HG02588 (cell line): ENCODE results near the gene ME2.
"Not testable (repeated sequence)": the region's sequence is repeated elsewhere in the genome, so short reads cannot be mapped to it uniquely, and the experiment has no call there.

Source experiments
- ATAC-seq: cut with Tn5 transposase; IDR thresholded peaks from one replicate; pipeline ENCODE4 v1.9.1; 2021; ENCODE audit warnings: mild to moderate bottlenecking, moderate library complexity; ENCODE audit not compliant: unreplicated experiment

The ME2 gene

GRCh38 chr18:50878345-50879301 lies at the start of gene ME2:
ME2 (plus strand) TSS chr18:50879118; CDS start chr18:50895821, 16,703 bp downstream.
- ATAC-seq = peak; percentile 94

DNA sequence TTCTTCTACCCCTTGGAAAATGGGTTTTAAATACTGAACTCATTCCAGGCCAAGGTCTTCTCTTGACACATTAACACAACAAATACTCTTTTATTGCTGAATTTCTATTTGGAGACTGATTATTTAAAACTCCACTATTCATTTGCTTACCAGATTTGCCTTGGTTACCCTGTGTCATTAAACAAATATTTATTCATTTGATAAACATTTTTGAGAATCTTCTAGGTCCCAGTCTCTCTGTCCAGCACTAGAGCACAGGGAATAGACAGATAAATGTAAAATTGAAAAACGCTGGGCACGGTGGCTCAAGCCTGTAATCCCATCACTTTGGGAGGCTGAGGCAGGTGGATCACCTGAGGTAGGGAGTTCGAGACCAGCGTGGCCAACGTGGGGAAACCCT lies 49.3 kb upstream of the ME2 start:
- ATAC-seq = no peak

DNA sequence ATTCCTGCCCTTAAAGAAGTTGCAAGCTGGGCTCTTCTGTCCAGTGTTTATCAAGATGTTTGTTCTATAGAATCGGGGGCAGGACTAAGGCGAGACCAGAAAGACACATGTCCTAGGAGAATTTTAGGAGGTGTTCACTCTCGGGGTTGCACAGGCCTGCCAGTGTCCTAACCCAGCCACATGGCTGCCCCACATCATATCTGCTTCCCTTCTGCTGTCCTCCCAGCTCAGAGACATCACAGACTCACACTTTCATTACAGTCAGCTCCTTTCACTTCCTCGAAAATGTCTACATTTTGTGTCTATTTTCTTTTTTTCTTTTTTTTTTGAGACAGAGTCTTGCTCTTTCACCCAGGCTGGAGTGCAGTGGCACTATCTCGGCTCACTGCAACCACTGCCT lies 48.4 kb upstream of the ME2 start:
- no peak for ATAC-seq

- ATAC-seq = peak; percentile 50
These were observed 46.2 kb upstream of the ME2 start for GRCh38 chr18:50832754-50833153.

- not testable (repeated sequence) for ATAC-seq
These were observed 45.4 kb upstream of the ME2 start for GRCh38 chr18:50833496-50833895.

- no peak for ATAC-seq
These were observed 42.4 kb upstream of the ME2 start for GRCh38 chr18:50836521-50836957.

DNA sequence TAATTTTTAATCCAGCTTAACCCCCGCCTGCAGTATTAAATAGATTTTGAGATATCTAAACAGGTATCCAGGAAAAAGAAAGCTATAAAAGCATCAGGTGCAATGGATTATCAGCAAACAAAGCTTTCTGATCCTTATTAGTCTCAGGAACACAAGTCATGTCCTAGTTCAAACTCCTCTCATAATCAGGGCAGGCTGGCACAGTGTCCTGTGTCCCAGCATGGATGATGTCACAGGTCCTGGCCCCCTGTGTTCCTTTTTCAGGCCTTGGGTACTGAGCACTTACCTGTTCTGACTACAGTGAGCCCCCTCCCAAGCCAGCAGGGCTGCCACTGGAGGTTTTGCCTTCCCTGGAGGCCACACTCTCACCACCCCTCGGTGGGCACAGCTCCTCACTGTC lies 39.6 kb upstream of the ME2 start:
- no peak for ATAC-seq

- ATAC-seq = no peak
These were observed 38.9 kb upstream of the ME2 start for GRCh38 chr18:50839996-50840395.

GRCh38 chr18:50842846-50843245 lies 36.1 kb upstream of the ME2 start:
- no peak for ATAC-seq

DNA sequence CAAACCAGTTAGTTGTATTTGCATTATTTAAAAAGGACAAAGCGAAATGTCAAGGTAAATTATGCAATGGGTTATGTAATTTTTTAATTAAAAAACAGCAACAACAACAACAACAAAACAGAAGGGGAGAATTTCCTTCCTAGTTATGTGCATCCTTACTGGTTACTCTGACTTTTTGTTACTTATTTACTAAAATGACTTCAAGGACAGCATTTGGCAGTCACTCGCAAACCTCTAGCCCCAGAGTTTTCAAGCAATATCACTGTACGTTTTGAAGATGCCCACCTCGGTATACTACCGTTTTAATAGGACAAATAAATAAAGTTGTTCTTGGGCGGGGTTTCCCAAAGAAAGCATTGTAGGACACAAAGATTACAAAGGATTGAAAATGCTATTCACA lies 34.4 kb upstream of the ME2 start:
- ATAC-seq = no peak

GRCh38 chr18:50844960-50845359 lies 34.0 kb upstream of the ME2 start:
- no peak for ATAC-seq

DNA sequence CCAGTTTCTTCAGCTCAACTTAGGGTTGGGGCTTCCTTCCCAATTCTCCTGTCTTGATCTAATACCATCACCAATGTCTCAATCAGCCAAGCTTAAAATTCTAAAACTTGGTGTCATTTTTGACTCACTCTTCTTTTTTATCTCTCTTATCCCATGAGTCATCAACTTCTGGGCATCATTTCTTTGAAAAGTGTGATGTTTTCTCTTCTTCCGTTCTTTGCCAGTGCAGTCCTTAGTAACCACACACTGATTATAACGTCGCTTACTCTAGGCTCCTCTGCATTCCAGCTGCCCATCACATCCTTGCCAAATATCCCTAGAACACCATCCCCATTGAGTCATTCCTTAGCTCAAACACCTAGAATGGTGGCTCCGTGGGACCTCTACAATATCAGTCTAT lies 31.7 kb upstream of the ME2 start:
- no peak for ATAC-seq

- ATAC-seq = no peak
These were observed 30.8 kb upstream of the ME2 start for GRCh38 chr18:50848061-50848551.

GRCh38 chr18:50848991-50849390 lies 29.9 kb upstream of the ME2 start:
- no peak for ATAC-seq

- ATAC-seq = no peak
These were observed 29.5 kb upstream of the ME2 start for GRCh38 chr18:50849419-50849821.

DNA sequence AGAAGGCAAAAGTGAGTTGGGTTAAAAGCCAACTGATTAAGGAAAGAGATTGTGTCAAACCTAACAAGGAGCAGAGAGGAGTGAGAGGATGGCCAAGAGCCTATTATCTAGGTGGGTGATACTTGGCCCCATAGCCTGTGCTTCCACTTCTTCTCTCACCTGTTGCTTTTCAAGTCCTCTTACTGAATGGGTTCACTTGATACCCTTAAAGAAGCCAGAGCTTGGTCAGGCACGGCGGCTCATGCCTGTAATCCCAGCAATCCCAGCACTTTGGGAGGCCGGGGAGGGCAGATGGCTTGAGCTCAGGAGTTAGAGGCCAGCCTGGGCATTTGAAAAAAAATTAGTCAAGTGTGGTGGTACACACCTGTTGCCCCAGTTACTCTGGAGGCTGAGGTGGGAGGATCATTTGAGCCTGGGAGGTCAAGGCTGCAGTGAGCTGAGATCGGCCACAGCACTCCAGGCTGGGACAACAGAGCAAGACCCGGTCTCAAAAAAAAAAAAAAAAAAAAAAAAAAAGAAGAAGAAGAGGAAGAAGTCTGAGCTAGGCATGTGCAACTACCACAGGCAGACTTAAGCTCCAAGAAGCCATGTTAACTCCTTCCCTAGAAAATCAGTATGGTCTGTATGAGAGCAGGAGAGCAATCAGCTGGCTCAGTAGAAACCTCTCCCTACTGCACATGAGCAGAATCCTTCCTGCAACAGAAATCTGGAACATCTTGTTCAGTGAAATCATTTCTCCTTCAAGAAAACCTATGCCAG lies 28.4 kb upstream of the ME2 start:
- no peak for ATAC-seq

DNA sequence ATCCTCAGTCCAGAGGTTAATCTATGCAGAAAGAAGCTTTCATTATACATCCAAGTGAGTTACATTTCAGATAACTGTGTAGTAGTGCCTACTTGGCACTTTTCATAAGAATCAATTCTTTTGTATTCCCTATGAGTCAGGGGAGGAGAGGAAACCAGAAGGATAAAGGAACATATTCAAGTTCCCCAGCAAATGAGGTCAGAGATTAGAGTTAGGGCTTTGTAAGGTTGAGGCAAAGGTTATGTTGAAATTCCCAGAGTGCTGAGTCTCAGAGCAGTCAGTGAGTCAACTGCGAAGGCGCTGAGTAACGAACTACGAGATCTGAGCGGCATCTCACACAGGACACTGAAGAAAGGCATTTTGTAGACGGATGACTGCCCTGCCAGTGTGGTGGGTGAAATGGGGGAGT lies 25.1 kb upstream of the ME2 start:
- no peak for ATAC-seq

DNA sequence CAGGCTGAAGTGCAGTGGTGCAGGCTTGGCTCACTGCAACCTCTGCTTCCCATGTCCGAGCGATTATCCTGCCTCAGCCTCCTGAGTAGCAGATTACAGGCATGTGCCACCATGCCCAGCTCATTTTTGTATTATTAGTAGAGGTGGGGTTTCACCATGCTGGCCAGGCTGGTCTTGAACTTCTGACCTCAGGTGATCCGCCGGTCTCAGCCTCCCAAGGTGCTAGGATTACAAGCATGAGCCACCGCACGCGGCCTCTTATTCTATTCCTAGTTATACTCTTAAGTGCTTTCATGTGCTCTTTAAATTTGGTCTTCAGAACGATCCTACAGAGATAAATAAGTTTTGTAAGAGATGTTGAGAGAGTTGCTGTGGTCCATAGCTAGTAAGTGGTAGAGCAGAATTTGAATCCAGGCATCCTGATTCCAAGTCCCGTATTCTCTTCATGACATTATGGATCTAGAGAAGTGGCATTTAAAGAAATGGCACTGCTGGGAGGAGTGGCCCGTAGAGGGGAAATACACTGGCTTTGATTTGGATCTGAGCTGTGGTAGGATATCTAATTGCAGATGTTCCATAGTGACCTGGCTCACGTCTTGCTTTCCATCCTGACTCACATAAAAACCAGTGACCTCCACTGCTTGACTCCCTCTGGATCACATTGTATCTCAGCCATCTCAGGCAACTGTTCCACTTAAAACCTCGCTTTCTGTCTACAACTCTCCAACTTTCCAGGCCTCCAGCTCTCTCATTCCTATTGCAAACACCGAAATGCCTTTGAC lies 22.8 kb upstream of the ME2 start:
- no peak for ATAC-seq

- not testable (repeated sequence) for ATAC-seq
These were observed 21.8 kb upstream of the ME2 start for GRCh38 chr18:50857166-50857565.

GRCh38 chr18:50857694-50858093 lies 21.2 kb upstream of the ME2 start:
- ATAC-seq = no peak
